Right cardiac atrium (tissue), 5 donors: ENCODE data around the gene DOK3. TPM values are rescaled to one million over a fixed set of nuclear protein-coding genes. Genes with fewer than 3 reads are reported as not detected.

Experiments used
- ATAC-seq, 2 donors: fragments of 200-7000 bp; cut with Tn5 transposase; one replicate each; pipeline versions ENCODE4 v1.8.0 to v1.9.1; 2020; ENCODE audit warnings: moderate library complexity in 2 of 2, mild to moderate bottlenecking in 1 of 2
- DNase-seq, 3 donors: peaks; one replicate each; pipeline ENCODE4 v3.0.0-alpha.2; 2020
- H3K27ac ChIP-seq: one replicate; pipeline ENCODE4 v1.5.1; 2013; ENCODE audit warnings: mild to moderate bottlenecking, low read length, control low read depth, moderate library complexity
- H3K27me3 ChIP-seq: one replicate; pipeline ENCODE4 v1.6.1; 2013; ENCODE audit not compliant: control insufficient read depth, insufficient read depth
- H3K4me1 ChIP-seq: one replicate; pipeline ENCODE4 v1.6.1; 2013; ENCODE audit warnings: low read length; ENCODE audit not compliant: control insufficient read depth, insufficient read depth
- H3K4me3 ChIP-seq: one replicate; pipeline ENCODE4 v1.5.1; 2013; ENCODE audit warnings: low read length, control low read depth
- H3K9me3 ChIP-seq: one replicate; pipeline ENCODE4 v1.6.1; 2013; ENCODE audit warnings: low read length; ENCODE audit not compliant: control insufficient read depth
- WGBS: extraction: QIAGEN DNeasy Blood & Tissue Kit; methylation state at CpG from one replicate; pipeline ENCODE4 v1.1.7; 2013; 5-methylcytosine and 5-hydroxymethylcytosine counted together
- intact Hi-C, 4 donors: fragments of 100-400 bp; cut with DNase I; formaldehyde crosslinking; loops; one replicate each; pipeline versions ENCODE4 v1.11.0 to v1.14.0; 2022 to 2023
- polyA plus RNA-seq: library from polyadenylated mRNA; stranded (reverse); fragments of 200-250 nt; gene quantifications from one replicate; pipeline ENCODE4 v1.2.3, GENCODE V29; 2013
- total RNA-seq, 4 donors: library from RNA; stranded (reverse); fragmentation: NEBNext Ultra II Directional; extraction: Animal tissue kit (Norgen Biotek cat#: 25700); gene quantifications; one replicate each; pipeline ENCODE4 v1.2.1, GENCODE V29; 2021
- donor health status: healthy with polysubstance abuse.
- donor health status: DM: no; HTN: yes; CAD: no.
- donor health status: DM: no; HTN: no; CAD: no.
- donor health status: DM: no; HTN: yes; CAD: no; lungs with severe emphysema.
- donor health status: DM: yes; HTN: yes; CAD: no.

DOK3 gene
- total and polyA plus RNA-seq, 5 donors = 1.4 to 4.5 (median 3.7) TPM

GRCh38 chr5:177471610-177472356 lies 37.8 kb downstream of the DOK3 start:
- ATAC-seq = peak; percentile 38 to 64
- Histone ChIP-seq H3K27ac (peak overlapping the region; percentile 18), H3K4me3 (peak overlapping the region; percentile 87), H3K4me1 (peaks cover 2% of the 10 kb centered on the region), H3K9me3 (no peaks in the 10 kb centered on the region), H3K27me3 (no peaks in the 10 kb centered on the region)
- WGBS = 38% methylated on average over 14 of the region's 14 CpGs
- intact Hi-C loops = no loop called here
- peak; percentile 83 to 92 (median 91) for DNase-seq

GRCh38 chr5:177470759-177471536 lies 38.7 kb downstream of the DOK3 start:
- Histone ChIP-seq H3K27me3 (no peaks in the 10 kb centered on the region), H3K27ac (no peak overlapping the region), H3K9me3 (no peaks in the 10 kb centered on the region), H3K4me3 (no peak overlapping the region), H3K4me1 (peaks cover 2% of the 10 kb centered on the region)
- DNase-seq (no peak), ATAC-seq (no peak)
- WGBS = 83% methylated on average over 10 of the region's 10 CpGs
- intact Hi-C loops = no loop called here

GRCh38 chr5:177469750-177470525 lies 39.7 kb downstream of the DOK3 start:
- intact Hi-C loops = no loop called here
- no peak overlapping the region for H3K4me3 ChIP-seq

GRCh38 chr5:177468685-177469628 lies 40.7 kb downstream of the DOK3 start:
- peaks cover under 1% of the 10 kb centered on the region for H3K4me1 ChIP-seq
- no peaks in the 10 kb centered on the region for H3K9me3 ChIP-seq
- intact Hi-C loops = no loop called here
- ATAC-seq (peak; percentile 50 to 58), DNase-seq (peak; percentile 80 to 89 (median 85))
- H3K27ac ChIP-seq = no peak overlapping the region
- no peaks in the 10 kb centered on the region for H3K27me3 ChIP-seq
- no peak overlapping the region for H3K4me3 ChIP-seq
- 51% methylated on average over 25 of the region's 25 CpGs for WGBS

More at GRCh38 chr5:177469750-177470525, 39.7 kb downstream of the DOK3 start:
- ATAC-seq = no peak
- H3K4me1 ChIP-seq = peaks cover 2% of the 10 kb centered on the region
- WGBS = 59% methylated on average over 8 of the region's 8 CpGs
- H3K27me3 ChIP-seq = no peaks in the 10 kb centered on the region
- no peak for DNase-seq
- no peak overlapping the region for H3K27ac ChIP-seq
- no peaks in the 10 kb centered on the region for H3K9me3 ChIP-seq

GRCh38 chr5:177468329-177468684 lies 41.3 kb downstream of the DOK3 start:
- 83% methylated on average over 2 of the region's 2 CpGs for WGBS
- H3K4me1 ChIP-seq = no peaks in the 10 kb centered on the region
- no peaks in the 10 kb centered on the region for H3K9me3 ChIP-seq
- no peak overlapping the region for H3K4me3 ChIP-seq
- intact Hi-C loops = no loop called here
- ATAC-seq (no peak), DNase-seq (no peak)
- no peak overlapping the region for H3K27ac ChIP-seq
- no peaks in the 10 kb centered on the region for H3K27me3 ChIP-seq

- H3K27me3 ChIP-seq = no peaks in the 10 kb centered on the region
- WGBS = 96% methylated on average over 31 of the region's 31 CpGs
- DNase-seq = no peak
Measured at GRCh38 chr5:177467436-177467835, 42.2 kb downstream of the DOK3 start.

GRCh38 chr5:177466861-177467260 lies 42.8 kb downstream of the DOK3 start:
- Histone ChIP-seq H3K9me3 (no peaks in the 10 kb centered on the region), H3K4me3 (no peak overlapping the region), H3K4me1 (no peaks in the 10 kb centered on the region), H3K27me3 (no peaks in the 10 kb centered on the region), H3K27ac (no peak overlapping the region)
- ATAC-seq (no peak), DNase-seq (no peak)
- 94% methylated on average over 25 of the region's 25 CpGs for WGBS
- intact Hi-C loops = no loop called here

More at GRCh38 chr5:177467436-177467835, 42.2 kb downstream of the DOK3 start:
- Histone ChIP-seq H3K4me1 (no peaks in the 10 kb centered on the region), H3K27ac (no peak overlapping the region), H3K4me3 (no peak overlapping the region), H3K9me3 (no peaks in the 10 kb centered on the region)
- intact Hi-C loops = no loop called here
- no peak for ATAC-seq

- H3K4me1 ChIP-seq = no peaks in the 10 kb centered on the region
- no peak overlapping the region for H3K4me3 ChIP-seq
- H3K27ac ChIP-seq = no peak overlapping the region
- intact Hi-C loops = no loop called here
- DNase-seq = no peak
- H3K9me3 ChIP-seq = no peaks in the 10 kb centered on the region
- over 99% methylated on average over 11 of the region's 11 CpGs for WGBS
- no peaks in the 10 kb centered on the region for H3K27me3 ChIP-seq
- no peak for ATAC-seq
Measured at GRCh38 chr5:177465044-177465443, 44.6 kb downstream of the DOK3 start.

GRCh38 chr5:177462021-177462670 lies 47.5 kb downstream of the DOK3 start:
- H3K9me3 ChIP-seq = no peaks in the 10 kb centered on the region
- no peaks in the 10 kb centered on the region for H3K4me1 ChIP-seq
- ATAC-seq = peak; percentile 15 to 77
- no peak overlapping the region for H3K4me3 ChIP-seq
- intact Hi-C loops = no loop called here
- peak overlapping the region; percentile 73 for H3K27ac ChIP-seq
- WGBS = 65% methylated on average over 27 of the region's 27 CpGs
- H3K27me3 ChIP-seq = no peaks in the 10 kb centered on the region
- DNase-seq = peak; percentile 69 to 76 (median 75)
